ENCODE data around the gene PXN. TPM values are rescaled to one million over a fixed set of nuclear protein-coding genes. Genes with fewer than 3 reads are reported as not detected.

The PXN gene
- 187 to 269 TPM (median 251 TPM) in 5 replicates for total RNA-seq (2022; extraction: Qiagen RNA extraction)

DNA sequence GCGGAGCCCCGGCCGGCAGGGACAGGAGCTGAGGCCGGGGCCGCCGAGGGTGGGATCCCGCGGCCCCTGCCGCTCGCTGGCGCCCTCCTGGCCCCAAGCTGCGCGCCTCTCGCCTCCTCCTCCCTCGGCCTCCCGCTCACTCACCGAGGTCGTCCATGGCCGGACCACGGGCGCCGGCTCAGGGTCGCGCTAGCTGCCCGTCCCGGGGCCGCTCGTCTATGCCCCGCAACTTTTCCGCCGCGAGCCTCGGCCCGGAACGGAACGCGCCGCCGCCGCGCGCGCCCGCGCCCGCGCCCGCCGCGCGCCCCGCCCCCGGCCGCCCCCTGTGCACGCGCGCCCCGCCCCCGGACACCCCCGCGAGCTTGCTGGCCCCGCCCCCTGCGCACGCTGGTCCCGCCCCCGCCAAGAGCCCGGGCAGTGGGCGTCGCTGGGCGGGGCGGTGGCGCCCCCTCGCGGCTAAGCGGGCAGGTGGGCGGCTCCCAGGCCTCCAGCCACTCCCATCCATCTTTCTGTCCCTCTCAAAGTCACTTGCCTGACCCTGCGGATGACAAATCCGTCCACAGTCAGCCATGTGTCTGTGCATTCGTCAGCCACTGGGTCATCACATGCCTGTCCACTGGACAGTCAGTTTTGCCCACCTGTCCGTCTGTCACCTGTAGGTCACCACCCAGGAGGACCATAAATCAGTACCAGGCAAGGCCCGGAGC, at the start of gene PXN:
Gene PXN (minus strand): TSS at position 258 of the 707 bp plus-strand sequence. CDS start 101 bp downstream, at position 157.

GRCh38 chr12:120301962-120302815, 36.7 kb upstream of the PXN start, which contains the start of gene SIRT4:
Gene SIRT4 (plus strand): TSS chr12:120302321. CDS start chr12:120303562, 1,241 bp downstream.

DNA sequence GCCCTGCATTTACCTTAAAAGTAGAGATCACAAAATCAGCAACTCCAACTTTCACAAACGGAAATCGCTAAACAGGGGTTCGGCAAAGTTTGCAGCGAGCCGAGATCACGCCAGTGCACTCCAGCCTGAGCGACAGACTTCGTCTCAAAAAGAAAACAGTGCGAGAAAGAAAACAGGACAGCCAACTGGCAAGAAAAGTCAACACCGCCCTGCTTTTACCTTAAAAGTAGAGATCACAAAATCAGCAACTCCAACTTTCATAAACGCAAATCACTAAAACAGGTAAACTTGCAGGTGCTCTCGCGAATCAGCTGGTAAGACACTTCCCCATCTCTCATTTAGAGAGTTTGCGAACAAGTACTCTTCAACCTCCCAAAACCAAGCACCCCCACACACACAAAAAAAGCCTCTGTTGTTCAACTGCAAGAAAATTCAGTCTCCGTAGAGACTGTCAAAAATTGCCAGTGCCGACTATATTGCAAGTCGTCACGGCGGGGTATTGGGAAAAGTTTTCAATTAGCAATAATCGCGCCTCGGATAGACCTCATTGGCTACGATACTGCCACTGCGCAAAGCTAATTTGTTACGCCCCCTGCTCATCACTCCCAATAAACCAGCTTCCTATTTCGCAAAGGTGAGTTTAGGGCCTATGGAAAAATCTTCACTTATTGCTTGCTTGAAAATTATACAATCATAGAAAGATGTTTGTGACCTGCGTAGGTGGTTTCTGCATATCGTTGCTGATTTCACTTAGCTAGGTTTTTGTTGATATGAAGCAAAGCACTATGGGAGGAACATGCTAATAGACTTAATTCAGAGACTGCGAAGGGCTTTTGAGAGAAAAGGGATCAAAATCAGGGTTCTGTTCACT, 27.4 kb upstream of the PXN start, which contains the start of gene RNU4-1:
Gene RNU4-1 (minus strand): TSS at position 577 of the 871 bp plus-strand sequence.

GRCh38 chr12:120194534-120195395, 70.8 kb downstream of the PXN start, which contains the start of gene GCN1:
Gene GCN1 (minus strand): TSS chr12:120194715. CDS start chr12:120194697, 18 bp downstream.

Other genes with a start within 250 kb of the PXN start
- gene RAB35, start 149.0 kb downstream of the PXN start, total RNA-seq (2022; extraction: Qiagen RNA extraction), result 62.8 to 86.2 TPM (median 85.4 TPM) in 5 replicates
- gene GCN1, start 71.0 kb downstream of the PXN start, total RNA-seq (2022; extraction: Qiagen RNA extraction), result 35.5 to 64.4 TPM (median 61.2 TPM) in 5 replicates
- gene RPLP0, start 64.6 kb downstream of the PXN start, total RNA-seq (2022; extraction: Qiagen RNA extraction), result 3,199 to 3,437 TPM (median 3,274 TPM) in 5 replicates
- gene RNU4-2, start 26.2 kb upstream of the PXN start, total RNA-seq (2022; extraction: Qiagen RNA extraction), result 23.5 TPM in 1 of 5 replicates, not detected in the others
- gene RNU4-1, start 27.5 kb upstream of the PXN start, total RNA-seq (2022; extraction: Qiagen RNA extraction), result not detected in 5 replicates
- 0.57 to 1.0 TPM (median 0.65 TPM) in 5 replicates for gene SIRT4, start 36.6 kb upstream of the PXN start, total RNA-seq (2022; extraction: Qiagen RNA extraction)
- gene PLA2G1B, start 62.0 kb upstream of the PXN start, total RNA-seq (2022; extraction: Qiagen RNA extraction), result 0.18 TPM in 1 of 5 replicates, not detected in the others
- gene MSI1, start 103.4 kb upstream of the PXN start, total RNA-seq (2022; extraction: Qiagen RNA extraction), result 0.99 to 1.9 TPM (median 1.2 TPM) in 5 replicates
- gene COX6A1, start 172.4 kb upstream of the PXN start, total RNA-seq (2022; extraction: Qiagen RNA extraction), result 768 to 832 TPM (median 783 TPM) in 5 replicates
- gene TRIAP1, start 180.7 kb upstream of the PXN start, total RNA-seq (2022; extraction: Qiagen RNA extraction), result 66.3 to 85.3 TPM (median 69.9 TPM) in 5 replicates
- gene GATC, start 180.7 kb upstream of the PXN start, total RNA-seq (2022; extraction: Qiagen RNA extraction), result 18.1 to 23.3 TPM (median 21.8 TPM) in 5 replicates
- 187 to 211 TPM (median 199 TPM) in 5 replicates for gene SRSF9, start 204.0 kb upstream of the PXN start, total RNA-seq (2022; extraction: Qiagen RNA extraction)
- 602 to 740 TPM (median 629 TPM) in 5 replicates for gene DYNLL1, start 230.4 kb upstream of the PXN start, total RNA-seq (2022; extraction: Qiagen RNA extraction)

All from A549 treated with dexamethasone at 1 μM for 4 hours (cell line).